Stimulated activated CD8-positive, alpha-beta memory T cell treated with anti-CD3 and anti-CD28 coated beads, Interleukin-4, amount 100 ng/mL, for 24 hours (primary cell): ENCODE results near the gene ATPAF1.

Experiments used
- DNase-seq: peaks from one replicate; pipeline ENCODE4 v3.0.0-alpha.2; 2020; ENCODE audit warnings: low read depth

ATPAF1 gene

DNA sequence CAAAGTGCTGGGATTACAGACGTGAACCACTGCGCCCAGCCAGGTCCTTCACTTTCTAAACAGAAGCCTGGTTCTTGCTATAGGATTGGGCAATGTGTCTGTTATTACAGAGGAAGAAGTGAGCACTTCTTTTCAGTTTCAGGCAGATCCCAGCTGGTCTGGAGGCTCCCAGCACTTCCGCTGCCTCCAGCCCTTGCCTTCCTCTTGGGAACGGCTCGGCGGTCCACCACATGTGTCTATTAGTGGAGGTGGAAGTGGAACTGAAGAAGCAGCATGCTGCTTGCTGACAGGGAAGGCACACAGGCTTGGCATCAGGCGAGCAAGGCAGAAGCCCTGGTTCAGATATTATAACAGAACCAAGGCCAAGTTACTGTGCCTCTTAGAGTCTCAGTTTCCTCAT, 81.1 kb downstream of the ATPAF1 start:
- no peak for DNase-seq

DNA sequence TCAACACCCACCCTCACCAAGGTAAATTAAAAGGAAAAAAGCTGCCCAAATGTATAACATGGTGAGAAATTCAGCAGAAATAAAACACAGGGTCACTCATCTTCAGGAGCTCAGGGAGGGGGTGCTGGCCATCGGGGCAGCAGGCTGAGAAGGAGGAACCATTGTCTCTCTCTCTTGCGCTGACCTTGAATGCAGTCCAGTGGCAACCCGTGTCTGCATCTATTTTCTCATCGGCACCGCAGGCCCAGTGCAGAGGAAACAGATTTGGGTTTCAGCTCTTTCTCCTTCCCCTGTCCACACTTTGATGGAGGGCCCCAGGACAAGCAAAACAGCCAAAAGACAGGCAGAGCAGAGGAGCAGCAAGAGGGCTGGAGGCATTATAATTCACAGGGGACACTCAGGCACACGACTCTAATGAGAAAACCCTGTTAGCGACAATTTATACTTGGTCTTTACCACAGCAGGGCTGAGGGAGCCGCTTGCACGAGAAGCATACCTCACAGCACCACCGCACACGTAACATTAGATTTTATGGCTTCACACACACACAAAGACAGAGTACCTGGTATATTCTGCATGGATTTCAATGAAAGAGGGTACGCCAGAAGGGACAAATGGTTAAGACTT, 82.7 kb downstream of the ATPAF1 start:
- no peak for DNase-seq

DNA sequence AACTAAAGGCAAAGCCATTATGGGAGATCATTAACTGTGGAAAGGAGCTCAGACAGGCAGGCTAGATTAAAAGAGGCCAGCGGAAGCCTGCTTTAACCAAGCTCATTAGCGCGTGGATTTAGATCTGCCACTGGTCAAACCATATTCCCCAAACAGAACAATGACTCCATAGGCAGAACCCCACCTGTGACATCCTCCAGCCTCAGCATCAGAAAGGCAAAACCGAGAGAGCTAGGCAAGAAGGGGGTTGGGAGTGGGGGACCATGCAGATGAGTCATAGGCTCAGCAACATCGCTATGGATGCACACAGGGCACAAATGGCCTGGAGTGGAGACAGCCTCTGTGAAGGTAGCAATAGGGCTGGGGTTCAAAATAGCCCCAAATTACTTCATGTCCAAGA, 84.7 kb downstream of the ATPAF1 start:
- no peak for DNase-seq

DNA sequence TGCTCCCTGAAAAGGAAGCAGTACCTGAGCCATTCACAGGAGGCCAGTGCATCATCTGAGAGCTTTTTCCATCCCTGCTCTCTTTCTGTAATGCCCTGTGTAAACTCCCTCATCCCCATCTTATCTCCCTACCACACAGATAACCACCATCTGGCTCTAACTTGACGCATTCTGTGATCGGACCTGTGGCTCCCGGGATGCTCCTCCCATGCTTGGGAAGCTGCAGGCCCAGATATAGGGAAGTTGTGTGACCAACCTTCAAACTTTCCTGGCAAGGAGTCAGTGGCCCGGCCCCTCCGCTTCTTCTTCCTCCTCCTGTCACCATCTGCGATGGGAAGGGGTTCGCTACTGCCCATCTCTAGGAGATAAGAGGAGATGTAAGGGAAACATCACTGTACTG, 85.2 kb downstream of the ATPAF1 start:
- no peak for DNase-seq
